ENCODE data around the gene CYS1. TPM values are rescaled to one million over a fixed set of nuclear protein-coding genes. Genes with fewer than 3 reads are reported as not detected.
"Not testable (repeated sequence)": the region's sequence is repeated elsewhere in the genome, so short reads cannot be mapped to it uniquely, and the experiment has no call there.

Gene CYS1
- polyA plus RNA-seq, 1 donor (not counting 4 experiments of a cell fraction or from before 2014, with no cell fraction given): 0.14 TPM

DNA sequence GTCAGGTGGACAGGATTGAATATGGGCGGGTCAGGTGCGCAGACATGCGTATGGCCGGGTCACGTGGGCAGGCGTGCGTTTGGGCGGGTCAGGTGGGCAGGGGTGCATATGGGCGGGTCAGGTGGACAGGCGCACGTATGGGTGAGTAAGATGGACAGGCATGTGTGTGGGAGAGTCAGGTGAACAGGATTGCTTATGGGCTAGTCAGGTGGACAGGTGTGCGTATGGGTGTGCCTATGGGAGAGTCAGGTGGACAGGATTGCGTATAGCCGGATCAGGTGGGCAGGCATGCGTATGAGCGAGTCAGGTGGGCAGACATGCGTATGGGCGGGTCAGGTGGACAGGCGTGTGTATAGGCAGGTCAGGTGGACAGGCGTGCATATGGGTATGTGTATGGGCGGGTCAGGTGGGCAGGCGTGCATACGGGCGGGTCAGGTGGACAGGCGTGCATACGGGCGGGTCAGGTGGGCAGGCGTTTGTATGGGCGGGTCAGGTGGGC, 67.2 kb downstream of the CYS1 start:
- H3K9me1 ChIP-seq (ENCODE audit: control insufficient read depth, extremely low read depth, insufficient read depth, low read length): no peaks in the 10 kb centered on the region
- H2AFZ ChIP-seq (ENCODE audit: control insufficient read depth, low read length): no peak overlapping the region
- dilution Hi-C loops (cut with MboI; ENCODE audit: extremely low pct_ligation_motif_present, low sequenced_read_pairs): no loop called here
- H3K4me1 ChIP-seq (ENCODE audit: control insufficient read depth, extremely low read depth, insufficient read depth, low read length): no peaks in the 10 kb centered on the region
- H3K27ac ChIP-seq (ENCODE audit: control insufficient read depth, insufficient read depth, low read length): peak overlapping the region; percentile 33
- H3K4me3 ChIP-seq (ENCODE audit: control insufficient read depth in 2 of 3, extremely low read depth in 1 of 3, insufficient read depth in 2 of 3, low read depth in 1 of 3, low read length in 3 of 3): no peak overlapping the region
- no peaks in the 10 kb centered on the region for H4K20me1 ChIP-seq (ENCODE audit: control insufficient read depth, extremely low read depth, insufficient read depth, low read length)
- no peak overlapping the region for H3K4me2 ChIP-seq (ENCODE audit: control insufficient read depth, extremely low read depth, insufficient read depth, low read depth, low read length)
- H3K27me3 ChIP-seq (ENCODE audit: control insufficient read depth, extremely low read depth, insufficient read depth, low read length): no peaks in the 10 kb centered on the region
- H3K9ac ChIP-seq (ENCODE audit: control insufficient read depth, extremely low read depth, insufficient read depth, low read length): peak overlapping the region; percentile 3
- H3K36me3 ChIP-seq (ENCODE audit: control insufficient read depth in 2 of 2, extremely low read depth in 1 of 2, insufficient read depth in 2 of 2, low read length in 2 of 2): no peaks in the 10 kb centered on the region
- FAIRE-seq (no peak), DNase-seq (ENCODE audit: low read depth, low spot score) (no peak)
- TF ChIP-seq, protein P1, sequence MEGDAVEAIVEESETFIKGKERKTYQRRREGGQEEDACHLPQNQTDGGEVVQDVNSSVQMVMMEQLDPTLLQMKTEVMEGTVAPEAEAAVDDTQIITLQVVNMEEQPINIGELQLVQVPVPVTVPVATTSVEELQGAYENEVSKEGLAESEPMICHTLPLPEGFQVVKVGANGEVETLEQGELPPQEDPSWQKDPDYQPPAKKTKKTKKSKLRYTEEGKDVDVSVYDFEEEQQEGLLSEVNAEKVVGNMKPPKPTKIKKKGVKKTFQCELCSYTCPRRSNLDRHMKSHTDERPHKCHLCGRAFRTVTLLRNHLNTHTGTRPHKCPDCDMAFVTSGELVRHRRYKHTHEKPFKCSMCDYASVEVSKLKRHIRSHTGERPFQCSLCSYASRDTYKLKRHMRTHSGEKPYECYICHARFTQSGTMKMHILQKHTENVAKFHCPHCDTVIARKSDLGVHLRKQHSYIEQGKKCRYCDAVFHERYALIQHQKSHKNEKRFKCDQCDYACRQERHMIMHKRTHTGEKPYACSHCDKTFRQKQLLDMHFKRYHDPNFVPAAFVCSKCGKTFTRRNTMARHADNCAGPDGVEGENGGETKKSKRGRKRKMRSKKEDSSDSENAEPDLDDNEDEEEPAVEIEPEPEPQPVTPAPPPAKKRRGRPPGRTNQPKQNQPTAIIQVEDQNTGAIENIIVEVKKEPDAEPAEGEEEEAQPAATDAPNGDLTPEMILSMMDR (optimal IDR thresholded peaks at IDR 0.05 in 1 of 3, IDR thresholded peaks at IDR 0.05 in 1 of 3, conservative IDR thresholded peaks at IDR 0.05 in 1 of 3; ENCODE audit: extremely low read depth in 1 of 3, insufficient read depth in 2 of 3, low read length in 3 of 3): no peak
- no peak for TF ChIP-seq EZH2 (IDR thresholded peaks at IDR 0.05; ENCODE audit: low read length)
- peaks cover 19% of the 10 kb centered on the region for H3K9me3 ChIP-seq (ENCODE audit: control insufficient read depth, low read depth, low read length)
- no peaks in the 10 kb centered on the region for H3K79me2 ChIP-seq (ENCODE audit: control insufficient read depth, insufficient read depth, low read length)

DNA sequence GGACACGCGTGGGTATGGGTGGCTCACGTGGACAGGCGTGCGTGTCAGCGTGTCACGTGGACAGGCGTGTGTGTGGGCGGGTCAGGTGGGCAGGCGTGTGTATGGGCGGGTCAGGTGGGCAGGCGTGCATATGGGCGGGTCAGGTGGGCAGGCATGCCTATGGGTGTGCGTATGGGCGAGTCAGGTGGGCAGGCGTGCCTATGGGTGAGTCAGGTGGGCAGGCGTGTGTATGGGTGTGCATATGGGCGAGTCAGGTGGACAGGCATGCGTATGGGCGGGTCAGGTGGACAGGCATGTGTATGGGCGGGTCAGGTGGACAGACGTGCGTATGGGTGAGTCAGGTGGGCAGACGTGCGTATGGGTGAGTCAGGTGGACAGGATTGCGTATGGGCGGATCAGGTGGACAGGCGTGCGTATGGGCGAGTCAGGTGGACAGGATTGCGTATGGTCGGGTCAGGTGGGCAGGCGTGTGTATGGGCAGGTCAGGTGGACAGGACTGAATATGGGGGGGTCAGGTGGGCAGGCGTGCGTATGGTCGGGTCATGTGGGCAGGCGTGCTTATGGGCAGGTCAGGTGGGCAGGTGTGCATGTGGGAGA, 67.7 kb downstream of the CYS1 start:
- FAIRE-seq; H3K27me3 ChIP-seq (ENCODE audit: control insufficient read depth, extremely low read depth, insufficient read depth, low read length); H3K36me3 ChIP-seq (ENCODE audit: control insufficient read depth in 2 of 2, extremely low read depth in 1 of 2, insufficient read depth in 2 of 2, low read length in 2 of 2); H3K4me2 ChIP-seq (ENCODE audit: control insufficient read depth, extremely low read depth, insufficient read depth, low read depth, low read length); H3K4me3 ChIP-seq (ENCODE audit: control insufficient read depth in 2 of 3, extremely low read depth in 1 of 3, insufficient read depth in 2 of 3, low read depth in 1 of 3, low read length in 3 of 3); H4K20me1 ChIP-seq (ENCODE audit: control insufficient read depth, extremely low read depth, insufficient read depth, low read length); H2AFZ ChIP-seq (ENCODE audit: control insufficient read depth, low read length); H3K9me1 ChIP-seq (ENCODE audit: control insufficient read depth, extremely low read depth, insufficient read depth, low read length); H3K4me1 ChIP-seq (ENCODE audit: control insufficient read depth, extremely low read depth, insufficient read depth, low read length); H3K79me2 ChIP-seq (ENCODE audit: control insufficient read depth, insufficient read depth, low read length); dilution Hi-C loops (cut with MboI; ENCODE audit: extremely low pct_ligation_motif_present, low sequenced_read_pairs): not testable (repeated sequence)
- peak; percentile 66 for DNase-seq (ENCODE audit: low read depth, low spot score)
- peak overlapping the region; percentile 33 for H3K27ac ChIP-seq (ENCODE audit: control insufficient read depth, insufficient read depth, low read length)
- H3K9ac ChIP-seq (ENCODE audit: control insufficient read depth, extremely low read depth, insufficient read depth, low read length): peak overlapping the region; percentile 3
- H3K9me3 ChIP-seq (ENCODE audit: control insufficient read depth, low read depth, low read length): peaks cover 19% of the 10 kb centered on the region

DNA sequence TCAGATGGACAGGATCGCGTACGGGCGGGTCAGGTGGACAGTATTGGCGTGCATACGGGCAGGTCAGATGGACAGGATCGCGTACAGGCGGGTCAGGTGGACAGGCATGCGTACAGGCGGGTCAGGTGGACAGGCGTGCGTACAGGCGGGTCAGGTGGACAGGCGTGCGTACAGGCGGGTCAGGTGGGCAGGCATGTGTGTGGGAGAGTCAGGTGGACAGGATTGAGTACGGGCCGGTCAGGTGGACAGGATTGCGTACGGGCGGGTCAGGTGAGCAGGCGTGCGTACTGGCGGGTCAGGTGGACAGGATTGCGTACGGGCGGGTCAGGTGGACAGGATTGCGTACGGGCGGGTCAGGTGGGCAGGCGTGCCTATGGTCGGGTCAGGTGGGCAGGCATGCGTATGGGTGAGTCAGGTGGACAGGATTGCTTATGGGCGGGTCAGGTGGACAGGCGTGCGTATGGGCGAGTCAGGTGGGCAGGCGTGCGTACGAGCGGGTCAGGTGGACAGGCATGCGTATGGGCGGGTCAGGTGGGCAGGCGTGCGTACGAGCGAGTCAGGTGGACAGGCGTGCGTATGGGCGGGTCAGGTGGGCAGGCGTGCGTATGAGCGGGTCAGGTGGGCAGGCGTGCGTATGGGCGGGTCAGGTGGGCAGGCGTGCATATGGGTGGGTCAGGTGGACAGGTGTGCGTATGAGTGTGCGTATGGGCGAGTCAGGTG, 68.4 kb downstream of the CYS1 start:
- H3K4me2 ChIP-seq (ENCODE audit: control insufficient read depth, extremely low read depth, insufficient read depth, low read depth, low read length); FAIRE-seq; H2AFZ ChIP-seq (ENCODE audit: control insufficient read depth, low read length); H3K27me3 ChIP-seq (ENCODE audit: control insufficient read depth, extremely low read depth, insufficient read depth, low read length); H3K4me3 ChIP-seq (ENCODE audit: control insufficient read depth in 2 of 3, extremely low read depth in 1 of 3, insufficient read depth in 2 of 3, low read depth in 1 of 3, low read length in 3 of 3); H4K20me1 ChIP-seq (ENCODE audit: control insufficient read depth, extremely low read depth, insufficient read depth, low read length); DNase-seq (ENCODE audit: low read depth, low spot score); H3K4me1 ChIP-seq (ENCODE audit: control insufficient read depth, extremely low read depth, insufficient read depth, low read length); H3K27ac ChIP-seq (ENCODE audit: control insufficient read depth, insufficient read depth, low read length); H3K9ac ChIP-seq (ENCODE audit: control insufficient read depth, extremely low read depth, insufficient read depth, low read length); H3K36me3 ChIP-seq (ENCODE audit: control insufficient read depth in 2 of 2, extremely low read depth in 1 of 2, insufficient read depth in 2 of 2, low read length in 2 of 2); dilution Hi-C loops (cut with MboI; ENCODE audit: extremely low pct_ligation_motif_present, low sequenced_read_pairs); H3K9me1 ChIP-seq (ENCODE audit: control insufficient read depth, extremely low read depth, insufficient read depth, low read length); H3K79me2 ChIP-seq (ENCODE audit: control insufficient read depth, insufficient read depth, low read length): not testable (repeated sequence)
- H3K9me3 ChIP-seq (ENCODE audit: control insufficient read depth, low read depth, low read length): peaks cover 19% of the 10 kb centered on the region

DNA sequence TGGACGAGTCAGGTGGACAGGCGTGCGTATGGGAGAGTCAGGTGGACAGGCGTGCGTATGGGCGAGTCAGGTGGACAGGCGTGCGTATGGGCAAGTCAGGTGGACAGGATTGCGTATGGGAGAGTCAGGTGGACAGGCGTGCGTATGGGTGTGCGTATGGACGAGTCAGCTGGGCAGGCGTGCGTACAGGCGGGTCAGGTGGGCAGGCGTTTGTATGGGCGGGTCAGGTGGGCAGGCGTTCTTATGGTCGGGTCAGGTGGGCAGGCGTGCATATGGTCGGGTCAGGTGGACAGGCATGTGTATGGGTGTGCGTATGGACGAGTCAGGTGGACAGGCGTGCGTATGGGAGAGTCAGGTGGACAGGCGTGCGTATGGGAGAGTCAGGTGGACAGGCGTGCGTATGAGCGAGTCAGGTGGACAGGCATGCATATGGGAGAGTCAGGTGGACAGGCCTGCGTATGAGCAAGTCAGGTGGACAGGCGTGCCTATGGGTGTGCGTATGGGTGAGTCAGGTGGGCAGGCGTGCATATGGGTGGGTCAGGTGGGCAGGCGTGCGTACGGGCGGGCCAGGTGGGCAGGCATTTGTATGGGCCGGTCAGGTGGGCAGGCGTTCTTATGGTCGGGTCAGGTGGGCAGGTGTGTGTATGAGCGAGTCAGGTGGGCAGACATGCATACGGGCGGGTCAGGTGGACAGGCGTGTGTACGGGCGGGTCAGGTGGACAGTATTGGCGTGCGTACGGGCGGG, 69.2 kb downstream of the CYS1 start:
- H3K4me2 ChIP-seq (ENCODE audit: control insufficient read depth, extremely low read depth, insufficient read depth, low read depth, low read length); H3K36me3 ChIP-seq (ENCODE audit: control insufficient read depth in 2 of 2, extremely low read depth in 1 of 2, insufficient read depth in 2 of 2, low read length in 2 of 2); FAIRE-seq; H3K27me3 ChIP-seq (ENCODE audit: control insufficient read depth, extremely low read depth, insufficient read depth, low read length); H3K4me1 ChIP-seq (ENCODE audit: control insufficient read depth, extremely low read depth, insufficient read depth, low read length); H3K27ac ChIP-seq (ENCODE audit: control insufficient read depth, insufficient read depth, low read length); H2AFZ ChIP-seq (ENCODE audit: control insufficient read depth, low read length); dilution Hi-C loops (cut with MboI; ENCODE audit: extremely low pct_ligation_motif_present, low sequenced_read_pairs); H4K20me1 ChIP-seq (ENCODE audit: control insufficient read depth, extremely low read depth, insufficient read depth, low read length); H3K9me1 ChIP-seq (ENCODE audit: control insufficient read depth, extremely low read depth, insufficient read depth, low read length); H3K4me3 ChIP-seq (ENCODE audit: control insufficient read depth in 2 of 3, extremely low read depth in 1 of 3, insufficient read depth in 2 of 3, low read depth in 1 of 3, low read length in 3 of 3); H3K9ac ChIP-seq (ENCODE audit: control insufficient read depth, extremely low read depth, insufficient read depth, low read length); H3K79me2 ChIP-seq (ENCODE audit: control insufficient read depth, insufficient read depth, low read length); DNase-seq (ENCODE audit: low read depth, low spot score): not testable (repeated sequence)
- H3K9me3 ChIP-seq (ENCODE audit: control insufficient read depth, low read depth, low read length): peaks cover 19% of the 10 kb centered on the region
